Measurements from ENCODE around the gene PLPP4. TPM values are rescaled to one million over a fixed set of nuclear protein-coding genes. Genes with fewer than 3 reads are reported as not detected.

Gene PLPP4
- polyA plus RNA-seq, 3 donors, result not detected

DNA sequence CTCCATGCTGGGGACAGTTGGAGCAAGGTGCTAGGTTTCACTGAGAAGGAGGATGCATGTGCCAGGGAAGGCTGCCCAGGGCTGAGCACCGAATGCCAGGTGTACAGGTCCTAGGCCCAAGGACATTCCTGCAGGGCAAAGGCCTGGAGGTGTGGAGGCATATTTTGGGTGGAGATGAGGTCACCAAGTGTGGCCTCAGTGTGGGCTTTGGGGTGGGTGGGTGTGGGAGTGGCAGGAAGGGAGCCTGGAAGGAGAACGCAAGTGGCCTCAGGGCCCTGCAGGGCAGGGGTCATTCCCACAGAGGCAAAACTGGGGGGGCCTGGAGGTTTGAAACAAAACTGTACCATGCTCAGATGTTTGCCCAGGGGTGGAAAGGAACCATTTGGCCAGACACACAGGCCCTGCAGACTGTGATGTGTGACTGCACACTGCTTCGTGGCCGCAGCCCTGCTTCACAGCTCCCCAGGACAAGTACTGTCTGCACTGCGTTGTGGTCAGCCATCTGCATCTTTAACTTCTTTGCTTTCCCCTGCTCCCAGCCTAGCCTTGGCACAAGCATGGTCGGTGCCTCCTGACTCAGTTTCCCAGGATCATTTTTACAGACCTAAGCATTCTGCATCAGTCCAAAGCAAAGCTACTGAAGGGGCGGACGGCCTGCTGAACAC is 5.1 kb downstream of the PLPP4 start:
- no peak overlapping the region for H3K4me2 ChIP-seq (replicated peaks; ENCODE audit: extremely low read depth, low read length, poor library complexity, severe bottlenecking)
- no peak for DNase-seq
- no peak for TF ChIP-seq CTCF (IDR thresholded peaks at IDR 0.05)
- H3K27ac Mint-ChIP-seq, result peak overlapping the region in 1 of 7 donors; percentile 21
- no peak overlapping the region for H3K4me3 ChIP-seq (replicated peaks in 1 of 3; ENCODE audit: low read depth in 2 of 3, low read length in 3 of 3)
- intact Hi-C loops (cut with micrococcal nuclease), result no loop called here
- no peaks in the 10 kb centered on the region for H3K36me3 ChIP-seq (replicated peaks in 1 of 2; ENCODE audit: control insufficient read depth in 1 of 2, insufficient read depth in 2 of 2, low read length in 2 of 2)
- peaks cover 3% of the 10 kb centered on the region for H3K4me1 Mint-ChIP-seq
- H3K4me3 Mint-ChIP-seq, result no peak overlapping the region
- no peaks in the 10 kb centered on the region for H3K4me1 ChIP-seq (ENCODE audit: control insufficient read depth in 1 of 2, insufficient read depth in 2 of 2, low read length in 2 of 2)
- H3K27ac ChIP-seq (ENCODE audit: low read depth in 1 of 2, low read length in 2 of 2), result no peak overlapping the region
- H3K9me3 ChIP-seq (replicated peaks in 1 of 2; ENCODE audit: control insufficient read depth in 1 of 2, insufficient read depth in 1 of 2, low read length in 2 of 2), result peaks cover 0 to 21% of the 10 kb centered on the region in 2 donors
- no peak overlapping the region for H3K9ac ChIP-seq (ENCODE audit: insufficient read depth, low read length, poor library complexity, severe bottlenecking)
- H2AFZ ChIP-seq (ENCODE audit: insufficient read depth, low read depth, low read length, poor library complexity, severe bottlenecking), result no peak overlapping the region
- no peaks in the 10 kb centered on the region for H3K36me3 Mint-ChIP-seq
- no peaks in the 10 kb centered on the region for H4K20me1 ChIP-seq (ENCODE audit: insufficient read depth, low read length)
- peaks cover 0 to 4% (median 0%) of the 10 kb centered on the region in 7 donors for H3K9me3 Mint-ChIP-seq
- peaks cover 23 to 33% (median 24%) of the 10 kb centered on the region in 3 donors for H3K27me3 Mint-ChIP-seq (ENCODE audit: low read depth in 3 of 3)
- H3K27me3 ChIP-seq (ENCODE audit: control insufficient read depth in 2 of 2, insufficient read depth in 2 of 2, low read length in 2 of 2), result peaks cover 15 to 28% of the 10 kb centered on the region in 2 donors
- WGBS (ENCODE audit: insufficient coverage), result 98% methylated on average over 8 of the region's 8 CpGs
- H3K79me2 ChIP-seq (ENCODE audit: insufficient read depth, low read length), result no peaks in the 10 kb centered on the region

DNA sequence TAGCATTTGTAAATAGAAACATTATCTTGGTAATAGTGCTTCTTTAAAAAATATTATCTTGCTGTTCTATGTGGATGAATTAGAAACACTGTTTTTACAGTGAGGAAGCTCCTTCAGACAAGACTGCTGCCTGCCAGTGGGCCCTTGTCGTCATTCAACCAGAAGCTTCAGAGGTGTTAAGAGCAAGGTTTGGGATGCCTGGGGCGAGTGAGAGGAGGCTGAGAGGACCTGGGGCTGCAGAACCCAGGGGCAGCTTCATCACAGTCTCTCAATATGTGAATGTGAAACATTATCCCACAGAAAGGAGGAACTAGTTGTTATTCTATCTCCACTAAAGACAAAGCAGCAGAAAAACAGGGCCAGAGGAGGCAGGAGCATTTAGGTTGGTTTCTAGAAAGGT is 8.1 kb downstream of the PLPP4 start:
- Mint-ChIP-seq H3K4me1 (no peaks in the 10 kb centered on the region), H3K4me3 (no peak overlapping the region), H3K9me3 (no peaks in the 10 kb centered on the region), H3K27me3 (ENCODE audit: low read depth in 3 of 3) (peaks cover 0 to 6% (median under 1%) of the 10 kb centered on the region in 3 donors), H3K36me3 (no peaks in the 10 kb centered on the region), H3K27ac (peak overlapping the region in 1 of 7 donors; percentile 35)
- no peaks in the 10 kb centered on the region for H3K36me3 ChIP-seq (replicated peaks in 1 of 2; ENCODE audit: control insufficient read depth in 1 of 2, insufficient read depth in 2 of 2, low read length in 2 of 2)
- H3K9ac ChIP-seq (ENCODE audit: insufficient read depth, low read length, poor library complexity, severe bottlenecking), result no peak overlapping the region
- H3K4me3 ChIP-seq (replicated peaks in 1 of 3; ENCODE audit: low read depth in 2 of 3, low read length in 3 of 3), result no peak overlapping the region
- no peak overlapping the region for H3K4me2 ChIP-seq (replicated peaks; ENCODE audit: extremely low read depth, low read length, poor library complexity, severe bottlenecking)
- H3K79me2 ChIP-seq (ENCODE audit: insufficient read depth, low read length), result no peaks in the 10 kb centered on the region
- no peak for TF ChIP-seq CTCF (IDR thresholded peaks at IDR 0.05)
- no peaks in the 10 kb centered on the region for H4K20me1 ChIP-seq (ENCODE audit: insufficient read depth, low read length)
- no peak for DNase-seq
- no peaks in the 10 kb centered on the region for H3K9me3 ChIP-seq (replicated peaks in 1 of 2; ENCODE audit: control insufficient read depth in 1 of 2, insufficient read depth in 1 of 2, low read length in 2 of 2)
- no peak overlapping the region for H2AFZ ChIP-seq (ENCODE audit: insufficient read depth, low read depth, low read length, poor library complexity, severe bottlenecking)
- intact Hi-C loops (cut with micrococcal nuclease), result no loop called here
- WGBS (ENCODE audit: insufficient coverage), result 100% methylated on average over 1 of the region's 2 CpGs
- no peaks in the 10 kb centered on the region for H3K27me3 ChIP-seq (ENCODE audit: control insufficient read depth in 2 of 2, insufficient read depth in 2 of 2, low read length in 2 of 2)
- no peak overlapping the region for H3K27ac ChIP-seq (ENCODE audit: low read depth in 1 of 2, low read length in 2 of 2)
- H3K4me1 ChIP-seq (ENCODE audit: control insufficient read depth in 1 of 2, insufficient read depth in 2 of 2, low read length in 2 of 2), result no peaks in the 10 kb centered on the region

Data from CD14-positive monocyte (primary cell).